ENCODE data around the gene DDAH1. TPM values are rescaled to one million over a fixed set of nuclear protein-coding genes. Genes with fewer than 3 reads are reported as not detected.

Gene DDAH1
- total and polyA plus RNA-seq, 2 experiments from 2014 or later = 29.4 to 41.7 TPM

- Mint-ChIP-seq H3K36me3 (ENCODE audit: low read depth) (no peaks in the 10 kb centered on the region), H3K27ac (no peak overlapping the region), H3K4me1 (peaks cover 22% of the 10 kb centered on the region), H3K27me3 (ENCODE audit: insufficient read depth, low read depth, poor library complexity) (peaks cover 11% of the 10 kb centered on the region), H3K9me3 (no peaks in the 10 kb centered on the region), H3K4me3 (no peak overlapping the region)
- Histone ChIP-seq H3K4me2 (no peak overlapping the region), H3K4me3 (no peak overlapping the region), H3K79me2 (replicated peaks; ENCODE audit: insufficient read depth) (peaks cover 41% of the 10 kb centered on the region), H3K9me2 (ENCODE audit: insufficient read depth) (no peaks in the 10 kb centered on the region), H4K20me1 (replicated peaks; ENCODE audit: insufficient read depth) (0 out of 2 replicates have a peak, but pooled peaks cover 6% of the 10 kb centered on the region), H3K4me1 (ENCODE audit: insufficient read depth) (peaks cover 13% of the 10 kb centered on the region; the same call in 1 of the 2 replicates), H3K27me3 (ENCODE audit: insufficient read depth) (peaks cover 18% of the 10 kb centered on the region), H3F3A (replicated peaks; ENCODE audit: low read depth) (no peaks in the 10 kb centered on the region), H3K27ac (ENCODE audit: low read depth) (no peak overlapping the region), H2AFZ (no peak overlapping the region), H3K36me3 (ENCODE audit: insufficient read depth) (no peaks in the 10 kb centered on the region)
- DNase-seq (ENCODE audit: low spot score) = no peak
- TF ChIP-seq CTCF (conservative IDR thresholded peaks at IDR 0.05; ENCODE audit: low read depth in 2 of 2) = no peak
- no peak for TF ChIP-seq POLR2AphosphoS5 (IDR thresholded peaks at IDR 0.05; ENCODE audit: low read depth)
- TF ChIP-seq CREB1 (CRISPR knock-in tag; IDR thresholded peaks at IDR 0.05; ENCODE audit: low read depth) = no peak
- no peak for TF ChIP-seq ZNF114 (CRISPR knock-in tag; IDR thresholded peaks at IDR 0.05)
- TF ChIP-seq JUNB (IDR thresholded peaks at IDR 0.05; ENCODE audit: unreplicated experiment) = no peak
- TF ChIP-seq REST (IDR thresholded peaks at IDR 0.05; ENCODE audit: unreplicated experiment) = no peak
- no peak for TF ChIP-seq ZNF331 (CRISPR knock-in tag; IDR thresholded peaks at IDR 0.05; ENCODE audit: low read depth)
- no peak for ATAC-seq
These were observed 5.7 kb downstream of the DDAH1 start for GRCh38 chr1:85459290-85459689.

GRCh38 chr1:85454214-85454613 lies 10.7 kb downstream of the DDAH1 start:
- Histone ChIP-seq H2AFZ (no peak overlapping the region), H3K36me3 (ENCODE audit: insufficient read depth) (no peaks in the 10 kb centered on the region), H3K4me3 (no peak overlapping the region), H4K20me1 (replicated peaks; ENCODE audit: insufficient read depth) (no peaks in the 10 kb centered on the region), H3K27ac (ENCODE audit: low read depth) (no peak overlapping the region), H3F3A (replicated peaks; ENCODE audit: low read depth) (no peaks in the 10 kb centered on the region), H3K9me2 (ENCODE audit: insufficient read depth) (no peaks in the 10 kb centered on the region), H3K79me2 (replicated peaks; ENCODE audit: insufficient read depth) (0 out of 2 replicates have a peak, but pooled peaks cover 10% of the 10 kb centered on the region), H3K4me1 (ENCODE audit: insufficient read depth) (no peaks in the 10 kb centered on the region), H3K27me3 (ENCODE audit: insufficient read depth) (no peaks in the 10 kb centered on the region), H3K4me2 (no peak overlapping the region)
- H3K4me1 Mint-ChIP-seq = no peaks in the 10 kb centered on the region
- no peak for ATAC-seq
- H3K4me3 Mint-ChIP-seq = no peak overlapping the region
- no peak for DNase-seq (ENCODE audit: low spot score)
- H3K36me3 Mint-ChIP-seq (ENCODE audit: low read depth) = no peaks in the 10 kb centered on the region
- no peaks in the 10 kb centered on the region for H3K9me3 Mint-ChIP-seq
- no peaks in the 10 kb centered on the region for H3K27me3 Mint-ChIP-seq (ENCODE audit: insufficient read depth, low read depth, poor library complexity)
- H3K27ac Mint-ChIP-seq = no peak overlapping the region
- no peak for TF ChIP-seq STAT1 (IDR thresholded peaks at IDR 0.05; ENCODE audit: unreplicated experiment)
- TF ChIP-seq ETS1 (IDR thresholded peaks at IDR 0.05) = no peak
- no peak for TF ChIP-seq JUNB (IDR thresholded peaks at IDR 0.05; ENCODE audit: unreplicated experiment)
- TF ChIP-seq NANOG (IDR thresholded peaks at IDR 0.05; ENCODE audit: borderline replicate concordance) = no peak
- TF ChIP-seq EZH2 (IDR thresholded peaks at IDR 0.05; ENCODE audit: low read depth, unreplicated experiment) = no peak
- no peak for TF ChIP-seq CREB1 (CRISPR knock-in tag; IDR thresholded peaks at IDR 0.05; ENCODE audit: low read depth)

Data from GM23338 (cell line).